Measurements from ENCODE around the gene PIM2. TPM values are rescaled to one million over a fixed set of nuclear protein-coding genes. Genes with fewer than 3 reads are reported as not detected.

PIM2 gene
- polyA plus RNA-seq (2013, experiment 1 of 2; ENCODE audit: insufficient read length): 2.5 TPM
- 2.9 TPM for polyA plus RNA-seq (2013, experiment 2 of 2; ENCODE audit: insufficient read length)

- peak; percentile 69 for DNase-seq
These were observed at the start of gene PIM2 for GRCh38 chrX:48918643-48919340. Gene PIM2 (minus strand): TSS chrX:48919024. CDS start chrX:48918834, 190 bp downstream.

GRCh38 chrX:48968377-48968776, 49.6 kb upstream of the PIM2 start:
- DNase-seq: no peak

GRCh38 chrX:48966796-48967579, 48.2 kb upstream of the PIM2 start:
- DNase-seq: peak; percentile 43

GRCh38 chrX:48965959-48966358, 47.1 kb upstream of the PIM2 start:
- DNase-seq: no peak

GRCh38 chrX:48961585-48962091, 42.8 kb upstream of the PIM2 start:
- no peak for DNase-seq

- DNase-seq: no peak
These were observed 41.5 kb upstream of the PIM2 start for GRCh38 chrX:48960291-48960690.

GRCh38 chrX:48958635-48959094, 39.8 kb upstream of the PIM2 start:
- peak; percentile 62 for DNase-seq

GRCh38 chrX:48957827-48958634, 39.2 kb upstream of the PIM2 start:
- peak; percentile 99 for DNase-seq

GRCh38 chrX:48957477-48957826, 38.6 kb upstream of the PIM2 start, which contains the start of gene OTUD5:
Gene OTUD5 (minus strand): TSS chrX:48957607. CDS start chrX:48957570, 37 bp downstream.
- peak; percentile 67 for DNase-seq

- DNase-seq: no peak
These were observed 38.0 kb upstream of the PIM2 start for GRCh38 chrX:48956728-48957414.

- DNase-seq: no peak
These were observed 29.8 kb upstream of the PIM2 start for GRCh38 chrX:48948589-48948988.

GRCh38 chrX:48945517-48946348, 26.9 kb upstream of the PIM2 start:
- DNase-seq: peak; percentile 14

GRCh38 chrX:48942895-48943294, 24.1 kb upstream of the PIM2 start:
- DNase-seq: no peak

GRCh38 chrX:48940404-48940955, 21.7 kb upstream of the PIM2 start:
- DNase-seq: no peak

- no peak for DNase-seq
These were observed 20.9 kb upstream of the PIM2 start for GRCh38 chrX:48939524-48940228.

GRCh38 chrX:48938721-48939425, 20.0 kb upstream of the PIM2 start:
- DNase-seq: no peak

- DNase-seq: peak; percentile 10
These were observed 18.5 kb upstream of the PIM2 start for GRCh38 chrX:48937054-48937907.

GRCh38 chrX:48936429-48937053, 17.7 kb upstream of the PIM2 start:
- DNase-seq: no peak

Measured in fibroblast of skin of abdomen (primary cell).